Smooth muscle cell (in vitro differentiated cells): ENCODE results near the gene PRELID3B. TPM values are rescaled to one million over a fixed set of nuclear protein-coding genes. Genes with fewer than 3 reads are reported as not detected.
A peak's percentile ranks its signal among the peaks of the same experiment; 100 is the strongest.

Source experiments
- DNase-seq: peaks from one replicate; lab custom pipeline; 2025; ENCODE audit not compliant: unreplicated experiment; lab: John Stamatoyannopoulos, UW
- H2AFZ ChIP-seq: fragments of 200-600 bp; sonication (generic); 2 replicates; pipeline ENCODE4 v1.6.0; 2016; ENCODE audit warnings: antibody characterized with exemption, low read depth, mild to moderate bottlenecking
- H3F3A ChIP-seq: fragments of 200-600 bp; sonication (generic); 2 replicates; pipeline ENCODE4 v1.6.0; 2017; ENCODE audit warnings: antibody characterized with exemption, low read depth
- H3K27ac ChIP-seq: fragments of 200-600 bp; sonication (generic); 2 replicates; pipeline ENCODE4 v1.5.1; 2016; ENCODE audit warnings: low read depth, mild to moderate bottlenecking
- H3K27me3 ChIP-seq: fragments of 200-600 bp; sonication (generic); 2 replicates; pipeline ENCODE4 v1.6.1; 2016; ENCODE audit warnings: low read depth, mild to moderate bottlenecking
- H3K36me3 ChIP-seq: fragments of 200-600 bp; sonication (generic); 2 replicates; pipeline ENCODE4 v1.5.1; 2016; ENCODE audit warnings: low read depth
- H3K4me1 ChIP-seq: fragments of 200-600 bp; sonication (generic); 2 replicates; pipeline ENCODE4 v1.5.1; 2016; ENCODE audit warnings: low read depth
- H3K4me2 ChIP-seq: fragments of 200-600 bp; sonication (generic); 2 replicates; pipeline ENCODE4 v1.6.0; 2016; ENCODE audit warnings: mild to moderate bottlenecking
- H3K4me3 ChIP-seq: fragments of 200-600 bp; sonication (generic); 2 replicates; pipeline ENCODE4 v1.5.1; 2016; ENCODE audit warnings: mild to moderate bottlenecking
- H3K79me2 ChIP-seq: fragments of 200-600 bp; sonication (generic); 2 replicates; pipeline ENCODE4 v1.6.0; 2016; ENCODE audit warnings: low read depth, mild to moderate bottlenecking
- H3K9ac ChIP-seq: fragments of 200-600 bp; sonication (generic); 2 replicates; pipeline ENCODE4 v1.6.0; 2016; ENCODE audit warnings: low read depth
- H3K9me3 ChIP-seq: fragments of 200-600 bp; sonication (generic); replicated peaks from 2 replicates; pipeline ENCODE4 v1.5.1; 2016; ENCODE audit warnings: low read depth
- H4K20me1 ChIP-seq: fragments of 200-600 bp; sonication (generic); 2 replicates; pipeline ENCODE4 v1.6.0; 2016; ENCODE audit warnings: low read depth
- CTCF ChIP-seq: fragments of 200-600 bp; sonication (generic); IDR thresholded peaks from 2 replicates; pipeline ENCODE4 v1.5.1; 2017; ENCODE audit warnings: borderline replicate concordance, mild to moderate bottlenecking, antibody characterized with exemption; ENCODE audit not compliant: insufficient read depth, poor library complexity, severe bottlenecking
- WGBS: methylation state at CpG from one replicate; pipeline ENCODE4 v1.1.7; 2016; ENCODE audit warnings: low lambda C conversion rate; 5-methylcytosine and 5-hydroxymethylcytosine counted together
- polyA plus RNA-seq: library from polyadenylated mRNA; unstranded; fragments of >200 nt; fragmentation: Nextera tagmentation; extraction: Ambion mirVana; gene quantifications from 2 replicates; pipeline ENCODE4 v1.2.1, GENCODE V29; 2016
- total RNA-seq: library from RNA; depleted of rRNA; stranded (reverse); fragments of >200 nt; gene quantifications from 2 replicates; pipeline ENCODE4 v1.2.3, GENCODE V29; 2014

The PRELID3B gene
- total and polyA plus RNA-seq, 2 experiments from 2014 or later, result 20.9 to 44.9 TPM

- Histone ChIP-seq H3K27ac (peak overlapping the region; percentile 84), H3K79me2 (peaks cover 53% of the 10 kb centered on the region), H3K4me1 (peaks cover 30% of the 10 kb centered on the region), H3K36me3 (peaks cover 10% of the 10 kb centered on the region), H3K4me2 (peak overlapping the region; percentile 95), H3K27me3 (no peaks in the 10 kb centered on the region), H3F3A (peaks cover 18% of the 10 kb centered on the region), H4K20me1 (peaks cover 37% of the 10 kb centered on the region), H2AFZ (peak overlapping the region; percentile 62), H3K9ac (peak overlapping the region; percentile 94), H3K9me3 (no peaks in the 10 kb centered on the region), H3K4me3 (peak overlapping the region; percentile 81)
- WGBS, result 20% methylated on average over 13 of the region's 13 CpGs
- no peak for TF ChIP-seq CTCF
- DNase-seq, result no peak
Observed at GRCh38 chr20:59031564-59032022, 11.0 kb downstream of the PRELID3B start.

- Histone ChIP-seq H3K27ac (peak overlapping the region; percentile 84), H3K9me3 (no peaks in the 10 kb centered on the region), H3K79me2 (peaks cover 59% of the 10 kb centered on the region), H3K27me3 (no peaks in the 10 kb centered on the region), H3K4me2 (peak overlapping the region; percentile 95), H3F3A (peaks cover 16% of the 10 kb centered on the region), H4K20me1 (peaks cover 42% of the 10 kb centered on the region), H3K9ac (peak overlapping the region; percentile 94), H3K4me1 (peaks cover 30% of the 10 kb centered on the region), H3K36me3 (peaks cover 7% of the 10 kb centered on the region), H3K4me3 (peak overlapping the region; percentile 81), H2AFZ (no peak overlapping the region)
- WGBS, result 79% methylated on average over 7 of the region's 7 CpGs
- no peak for DNase-seq
- TF ChIP-seq CTCF, result no peak
Observed at GRCh38 chr20:59030911-59031563, 11.5 kb downstream of the PRELID3B start.

GRCh38 chr20:59028812-59029211 lies 13.8 kb downstream of the PRELID3B start:
- WGBS, result 46% methylated on average over 2 of the region's 2 CpGs
- TF ChIP-seq CTCF, result no peak
- H3K4me1 ChIP-seq, result peaks cover 30% of the 10 kb centered on the region
- peak overlapping the region; percentile 25 for H3K9ac ChIP-seq
- no peaks in the 10 kb centered on the region for H3K9me3 ChIP-seq
- peak overlapping the region; percentile 95 for H3K4me2 ChIP-seq
- H3K27me3 ChIP-seq, result no peaks in the 10 kb centered on the region
- H3F3A ChIP-seq, result peaks cover 9% of the 10 kb centered on the region
- no peak for DNase-seq
- H3K79me2 ChIP-seq, result peaks cover 71% of the 10 kb centered on the region
- H4K20me1 ChIP-seq, result peaks cover 63% of the 10 kb centered on the region
- no peak overlapping the region for H2AFZ ChIP-seq
- peak overlapping the region; percentile 38 for H3K27ac ChIP-seq
- peak overlapping the region; percentile 27 for H3K4me3 ChIP-seq
- H3K36me3 ChIP-seq, result peaks cover 3% of the 10 kb centered on the region
